Measurements from ENCODE around the gene FPGT.

DNA sequence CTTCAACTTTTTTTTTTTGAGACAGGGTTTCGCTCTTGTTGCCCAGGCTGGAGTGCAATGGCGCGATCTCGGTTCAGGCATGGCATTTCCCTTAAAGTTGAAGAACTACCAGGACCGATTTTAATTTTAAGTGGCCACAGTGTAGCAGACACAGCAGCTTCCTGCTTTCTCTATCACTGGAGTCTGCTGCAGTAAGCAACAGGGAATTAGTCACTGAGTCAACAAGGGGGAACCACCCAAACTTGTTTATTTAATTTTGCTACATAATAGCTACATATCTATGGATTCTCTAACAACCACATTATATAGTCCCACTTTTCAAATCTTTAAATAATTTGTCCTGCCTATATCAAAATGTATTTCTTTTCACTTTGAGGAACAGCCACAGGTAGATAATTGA lies 24.7 kb downstream of the FPGT start:
- TF ChIP-seq, protein P1, sequence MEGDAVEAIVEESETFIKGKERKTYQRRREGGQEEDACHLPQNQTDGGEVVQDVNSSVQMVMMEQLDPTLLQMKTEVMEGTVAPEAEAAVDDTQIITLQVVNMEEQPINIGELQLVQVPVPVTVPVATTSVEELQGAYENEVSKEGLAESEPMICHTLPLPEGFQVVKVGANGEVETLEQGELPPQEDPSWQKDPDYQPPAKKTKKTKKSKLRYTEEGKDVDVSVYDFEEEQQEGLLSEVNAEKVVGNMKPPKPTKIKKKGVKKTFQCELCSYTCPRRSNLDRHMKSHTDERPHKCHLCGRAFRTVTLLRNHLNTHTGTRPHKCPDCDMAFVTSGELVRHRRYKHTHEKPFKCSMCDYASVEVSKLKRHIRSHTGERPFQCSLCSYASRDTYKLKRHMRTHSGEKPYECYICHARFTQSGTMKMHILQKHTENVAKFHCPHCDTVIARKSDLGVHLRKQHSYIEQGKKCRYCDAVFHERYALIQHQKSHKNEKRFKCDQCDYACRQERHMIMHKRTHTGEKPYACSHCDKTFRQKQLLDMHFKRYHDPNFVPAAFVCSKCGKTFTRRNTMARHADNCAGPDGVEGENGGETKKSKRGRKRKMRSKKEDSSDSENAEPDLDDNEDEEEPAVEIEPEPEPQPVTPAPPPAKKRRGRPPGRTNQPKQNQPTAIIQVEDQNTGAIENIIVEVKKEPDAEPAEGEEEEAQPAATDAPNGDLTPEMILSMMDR (IDR thresholded peaks at IDR 0.05; ENCODE audit: low read length): no peak
- TF ChIP-seq EZH2 (optimal IDR thresholded peaks at IDR 0.05; ENCODE audit: low read depth, low read length): no peak
